GM21526 (cell line): ENCODE data around the gene CAMK4.
"Not testable (repeated sequence)": the region's sequence is repeated elsewhere in the genome, so short reads cannot be mapped to it uniquely, and the experiment has no call there.

Source experiments
- ATAC-seq: cut with Tn5 transposase; IDR thresholded peaks from one replicate; pipeline ENCODE4 v1.9.1; 2021; ENCODE audit warnings: moderate library complexity; ENCODE audit not compliant: unreplicated experiment, low FRiP score

Gene CAMK4

DNA sequence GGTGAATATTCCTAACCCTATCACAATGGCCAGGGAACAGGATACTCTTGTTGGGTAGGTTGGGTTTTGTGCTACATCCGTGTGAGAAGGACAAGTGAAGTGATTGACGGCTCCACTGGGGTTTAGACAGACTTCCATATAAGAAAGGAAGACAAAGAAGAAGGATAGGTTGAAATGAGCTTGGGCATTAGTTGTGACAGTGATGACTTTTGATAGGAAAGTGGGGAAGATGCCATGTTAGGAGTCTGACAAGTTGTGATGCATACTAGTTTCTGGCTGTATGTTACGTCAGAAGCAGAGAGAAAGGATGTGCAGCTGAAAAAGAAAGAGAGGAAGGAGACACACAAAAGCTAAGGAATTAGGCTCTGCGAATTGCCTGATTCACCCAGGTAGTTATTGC lies 150.2 kb downstream of the CAMK4 start:
- no peak for ATAC-seq

GRCh38 chr5:111375645-111376044 lies 151.5 kb downstream of the CAMK4 start:
- no peak for ATAC-seq

DNA sequence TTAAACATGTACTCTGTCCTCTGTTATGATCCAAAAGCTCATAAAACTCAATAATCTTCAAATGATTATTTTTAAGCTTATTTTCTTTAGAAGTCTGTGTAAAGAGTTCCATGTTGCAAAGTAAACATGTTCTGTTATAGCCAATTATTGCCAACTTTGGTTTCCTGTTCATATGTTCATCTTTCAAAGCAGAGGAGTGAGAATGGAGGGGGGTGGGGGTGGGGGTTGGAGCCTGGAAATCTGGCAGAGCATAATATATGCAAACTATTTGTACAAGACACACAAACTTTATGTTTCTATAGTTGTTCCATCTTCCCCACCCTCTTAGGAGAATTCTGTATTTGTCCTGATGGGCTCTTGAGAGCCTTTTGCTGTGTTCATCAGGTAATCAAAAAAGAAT lies 153.1 kb downstream of the CAMK4 start:
- no peak for ATAC-seq

- ATAC-seq: no peak
Measured at GRCh38 chr5:111379391-111379816, 155.2 kb downstream of the CAMK4 start.

GRCh38 chr5:111383288-111383970 lies 159.2 kb downstream of the CAMK4 start:
- ATAC-seq: no peak

- ATAC-seq: no peak
Measured at GRCh38 chr5:111384220-111384619, 160.0 kb downstream of the CAMK4 start.

- no peak for ATAC-seq
Measured at GRCh38 chr5:111385051-111385450, 160.9 kb downstream of the CAMK4 start.

DNA sequence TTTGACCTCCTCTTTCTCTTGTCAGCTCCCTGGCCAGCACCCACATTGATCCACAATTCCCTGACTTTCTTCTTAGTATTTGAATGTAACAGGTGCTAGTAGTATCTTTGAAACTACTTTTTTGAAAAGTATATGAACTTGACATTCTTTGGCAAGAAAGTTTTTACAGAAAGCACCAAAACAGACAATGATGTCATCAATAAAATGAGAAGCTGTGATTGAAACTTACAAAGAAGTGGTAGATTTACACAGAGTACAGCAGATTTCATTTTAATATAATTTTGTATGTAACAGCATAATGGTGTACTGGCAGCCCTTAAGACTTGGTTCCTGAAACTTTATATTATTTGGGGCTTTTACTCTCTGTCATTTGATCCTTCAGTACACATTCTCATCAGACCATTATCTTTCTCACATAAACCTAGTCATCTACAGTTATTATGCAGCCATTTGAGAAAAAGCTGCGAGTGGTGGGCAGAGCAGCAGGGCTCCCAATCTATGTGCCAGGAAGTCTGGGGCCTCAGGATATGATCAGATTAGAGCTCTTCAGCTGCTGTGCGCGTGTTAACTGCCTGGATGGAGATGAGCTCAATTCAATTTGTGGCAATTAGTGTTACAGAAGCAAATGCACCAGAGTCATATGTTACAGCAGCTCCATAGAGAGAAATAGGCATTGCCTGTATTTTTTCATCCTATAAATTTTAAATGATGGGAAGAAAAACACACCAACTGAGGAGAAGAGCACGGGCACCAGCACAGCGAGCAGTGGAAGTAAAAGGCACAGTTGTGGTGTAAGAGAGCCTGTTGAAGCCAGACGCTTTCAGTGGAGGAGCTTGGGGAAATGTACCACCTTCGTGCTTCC lies 162.0 kb downstream of the CAMK4 start:
- no peak for ATAC-seq

DNA sequence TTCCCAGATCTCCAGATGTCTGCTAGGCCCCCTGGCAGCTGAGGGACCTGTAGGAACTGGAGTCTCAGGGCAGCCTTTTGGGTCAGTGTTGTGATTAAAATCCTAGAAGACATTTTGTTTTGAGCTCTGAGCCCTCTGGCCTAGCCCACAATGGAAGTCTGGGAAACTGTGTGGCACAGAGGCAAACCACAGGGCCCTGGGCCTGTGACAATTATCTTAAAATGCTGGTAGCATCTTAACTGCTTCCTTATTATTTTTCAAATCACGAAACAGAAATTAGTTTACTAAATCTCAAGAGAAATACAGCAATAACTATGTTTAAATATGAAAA lies 162.6 kb downstream of the CAMK4 start:
- no peak for ATAC-seq

GRCh38 chr5:111387361-111387760 lies 163.2 kb downstream of the CAMK4 start:
- no peak for ATAC-seq

DNA sequence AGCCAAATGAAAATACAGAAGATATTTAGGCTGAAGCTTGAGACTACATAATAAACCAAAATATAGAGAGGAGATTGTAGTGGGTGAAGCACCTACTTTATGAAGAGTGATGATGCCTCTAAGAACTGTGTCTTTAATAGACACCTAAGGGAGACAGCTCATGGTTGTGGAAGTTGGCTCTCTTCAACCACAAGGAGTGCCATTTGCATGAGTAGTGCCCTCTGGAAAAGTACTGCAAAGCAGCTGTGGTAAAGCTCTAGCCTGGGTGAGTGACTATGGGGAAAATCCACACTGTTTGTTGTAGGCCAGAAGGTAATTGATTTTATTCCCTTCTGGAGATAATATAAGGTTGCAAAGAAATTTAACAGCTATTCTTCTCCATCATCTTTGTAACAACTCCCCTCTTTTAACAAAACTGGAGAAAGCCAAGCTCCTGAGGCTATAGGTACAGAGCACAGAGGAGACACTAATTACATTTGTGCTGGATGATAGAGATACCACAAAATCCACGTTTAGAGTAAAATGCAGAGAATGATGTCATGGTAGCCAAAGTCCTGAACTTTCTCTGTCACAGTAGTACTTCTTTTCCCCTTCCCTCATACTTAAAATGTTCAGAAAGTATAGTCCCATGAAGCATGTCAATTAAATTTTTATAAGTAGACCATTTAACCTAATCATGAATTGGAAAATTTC lies 165.4 kb downstream of the CAMK4 start:
- no peak for ATAC-seq

DNA sequence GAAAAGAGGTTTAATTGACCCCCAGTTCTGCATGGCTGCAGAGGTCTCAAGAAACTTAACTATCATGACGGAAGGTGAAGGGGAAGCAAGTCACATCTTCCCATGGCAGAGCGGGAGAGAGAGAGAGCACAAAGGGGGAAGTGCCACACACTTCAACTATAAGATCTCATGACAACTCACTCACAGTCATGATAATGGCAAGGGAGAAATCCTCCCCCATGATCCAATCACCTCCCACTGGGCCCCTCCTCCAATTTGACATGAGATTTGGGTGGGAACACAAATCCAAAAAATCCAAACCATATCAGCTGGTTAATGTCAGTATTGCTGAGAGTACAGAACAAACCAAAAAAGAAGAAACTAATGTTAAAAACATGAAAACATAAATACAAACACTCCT lies 168.0 kb downstream of the CAMK4 start:
- no peak for ATAC-seq

DNA sequence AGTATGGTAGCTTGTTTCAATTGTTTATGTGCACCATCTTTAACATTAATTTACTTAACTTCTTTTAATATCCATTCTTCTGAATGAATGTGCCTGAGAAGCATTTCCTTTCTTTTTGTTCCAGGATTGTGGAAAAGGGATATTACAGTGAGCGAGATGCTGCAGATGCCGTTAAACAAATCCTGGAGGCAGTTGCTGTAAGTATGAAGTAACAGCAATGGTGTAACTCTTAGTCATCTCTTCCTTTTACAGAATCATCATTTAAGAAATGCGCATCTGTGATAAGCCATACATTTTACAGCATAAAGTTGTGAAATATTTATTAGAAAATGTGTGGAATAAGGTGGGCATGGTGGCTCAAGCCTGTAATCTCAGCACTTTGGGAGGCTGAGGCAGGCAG lies 170.4 kb downstream of the CAMK4 start:
- no peak for ATAC-seq

DNA sequence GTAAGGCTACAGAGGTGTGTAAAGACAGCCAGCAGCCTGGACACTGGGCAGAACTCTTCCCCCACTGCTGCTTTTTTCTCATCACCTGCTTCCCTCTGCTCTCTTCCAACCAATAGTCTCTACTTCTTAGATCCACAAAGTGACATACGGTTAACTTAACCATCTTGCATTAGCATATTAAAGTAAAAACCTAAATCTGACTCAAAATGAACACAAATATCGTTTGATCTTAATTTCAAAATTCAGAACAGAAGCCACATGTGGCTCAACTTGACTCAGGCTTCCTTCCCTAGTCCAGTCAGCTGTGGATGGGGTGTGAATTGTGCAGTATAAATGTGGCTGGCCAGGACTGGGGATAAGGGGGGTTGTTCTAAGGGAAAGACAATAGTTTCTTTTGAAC lies 173.8 kb downstream of the CAMK4 start:
- no peak for ATAC-seq

DNA sequence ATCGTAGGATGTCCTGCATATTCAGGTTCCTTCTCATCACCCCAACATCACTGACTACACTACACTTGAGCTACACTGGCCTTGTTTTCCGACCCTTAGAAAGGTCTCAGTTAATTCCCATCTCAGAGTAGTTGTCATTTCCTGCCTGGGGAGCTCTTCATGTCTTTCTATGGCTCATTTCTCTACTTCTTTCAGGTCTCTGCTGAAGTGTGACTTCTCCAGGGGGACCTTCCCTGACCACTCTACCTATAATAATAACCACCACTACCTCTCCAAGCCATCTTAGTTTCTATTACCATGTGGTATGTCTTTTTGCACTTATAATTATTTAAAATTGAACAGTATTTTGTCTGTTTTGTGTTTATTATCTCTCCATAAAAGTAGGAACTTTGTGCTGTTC lies 174.9 kb downstream of the CAMK4 start:
- ATAC-seq: no peak

DNA sequence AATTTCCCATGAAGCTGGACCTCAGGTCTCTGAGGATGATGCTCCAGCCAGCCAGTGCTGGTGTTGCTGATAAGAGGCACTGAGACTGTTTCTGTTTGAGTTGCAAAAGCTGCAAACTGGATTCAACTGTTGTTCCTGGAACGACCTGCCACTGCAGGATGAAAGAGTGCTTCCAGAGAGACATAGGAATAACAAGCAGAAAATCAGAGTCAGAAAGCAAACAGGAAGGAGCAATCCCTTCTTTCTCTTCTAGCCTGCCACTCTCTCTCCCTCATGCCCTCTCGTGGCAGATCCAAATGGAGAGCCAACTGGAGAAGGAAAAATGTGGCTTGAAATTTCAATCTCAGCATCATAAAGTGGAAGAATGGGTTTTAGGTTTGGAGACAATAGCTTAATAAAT lies 177.7 kb downstream of the CAMK4 start:
- no peak for ATAC-seq

- ATAC-seq: no peak
Measured at GRCh38 chr5:111404270-111404769, 180.1 kb downstream of the CAMK4 start.

- no peak for ATAC-seq
Measured at GRCh38 chr5:111407562-111407961, 183.4 kb downstream of the CAMK4 start.

- no peak for ATAC-seq
Measured at GRCh38 chr5:111408817-111409216, 184.6 kb downstream of the CAMK4 start.

GRCh38 chr5:111409266-111409665 lies 185.1 kb downstream of the CAMK4 start:
- ATAC-seq: not testable (repeated sequence)

DNA sequence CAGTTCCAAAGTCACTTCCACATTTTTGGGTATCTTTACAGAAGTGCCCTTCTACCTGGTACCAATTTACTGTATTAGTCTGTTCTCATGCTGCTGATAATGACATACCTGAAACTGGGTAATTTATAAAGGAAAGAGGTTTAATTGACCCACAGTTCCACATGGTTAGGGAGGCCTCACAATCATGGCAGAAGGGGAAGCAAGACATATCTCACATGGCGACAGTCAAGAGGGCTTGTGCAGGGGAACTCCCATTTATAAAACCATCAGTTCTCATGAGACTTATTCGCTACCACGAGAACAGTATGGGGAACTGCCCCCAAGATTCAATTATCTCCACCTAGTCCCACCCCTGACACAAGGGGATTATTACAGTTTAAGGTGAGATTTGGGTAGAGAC lies 185.9 kb downstream of the CAMK4 start:
- not testable (repeated sequence) for ATAC-seq
